HUDEP-2 (cell line): ENCODE measurements around the gene CAND1.

Experiments
- DNase-seq, 76 experiments: peaks; one replicate each; lab custom pipeline; 2025; ENCODE audit not compliant: unreplicated experiment in 76 of 76; lab: John Stamatoyannopoulos, UW

The CAND1 gene

GRCh38 chr12:67280088-67280487, 10.9 kb downstream of the CAND1 start:
- DNase-seq = no peak

GRCh38 chr12:67280572-67280971, 11.4 kb downstream of the CAND1 start:
- DNase-seq = no peak

- DNase-seq = no peak
These were observed 15.4 kb downstream of the CAND1 start for GRCh38 chr12:67284561-67284960.

GRCh38 chr12:67286257-67286656, 17.1 kb downstream of the CAND1 start:
- no peak for DNase-seq

GRCh38 chr12:67287311-67287710, 18.2 kb downstream of the CAND1 start:
- no peak for DNase-seq

GRCh38 chr12:67288561-67288960, 19.4 kb downstream of the CAND1 start:
- DNase-seq = peak in 3 of 76 experiments; percentile 2 to 7 (median 2)

GRCh38 chr12:67290378-67290777, 21.2 kb downstream of the CAND1 start:
- DNase-seq = no peak

GRCh38 chr12:67299526-67299925, 30.4 kb downstream of the CAND1 start:
- no peak for DNase-seq

- no peak for DNase-seq
These were observed 30.8 kb downstream of the CAND1 start for GRCh38 chr12:67299926-67300325.

GRCh38 chr12:67302162-67302561, 33.0 kb downstream of the CAND1 start:
- DNase-seq = no peak

GRCh38 chr12:67305544-67305943, 36.4 kb downstream of the CAND1 start:
- no peak for DNase-seq

GRCh38 chr12:67306712-67307111, 37.6 kb downstream of the CAND1 start:
- no peak for DNase-seq

GRCh38 chr12:67315661-67316060, 46.5 kb downstream of the CAND1 start:
- peak in 1 of 76 experiments; percentile 2 for DNase-seq

GRCh38 chr12:67318786-67319185, 49.6 kb downstream of the CAND1 start:
- DNase-seq = no peak

GRCh38 chr12:67319936-67320335, 50.8 kb downstream of the CAND1 start:
- no peak for DNase-seq

- no peak for DNase-seq
These were observed 51.6 kb downstream of the CAND1 start for GRCh38 chr12:67320614-67321295.

GRCh38 chr12:67322580-67322979, 53.4 kb downstream of the CAND1 start:
- no peak for DNase-seq

GRCh38 chr12:67323007-67323406, 53.8 kb downstream of the CAND1 start:
- peak in 1 of 76 experiments; percentile 4 for DNase-seq

GRCh38 chr12:67326637-67327036, 57.5 kb downstream of the CAND1 start:
- no peak for DNase-seq

GRCh38 chr12:67327466-67327865, 58.3 kb downstream of the CAND1 start:
- no peak for DNase-seq

- no peak for DNase-seq
These were observed 62.0 kb downstream of the CAND1 start for GRCh38 chr12:67331123-67331522.

GRCh38 chr12:67331828-67332227, 62.7 kb downstream of the CAND1 start:
- DNase-seq = no peak

- DNase-seq = no peak
These were observed 64.5 kb downstream of the CAND1 start for GRCh38 chr12:67333649-67334048.
